ENCODE measurements around the gene ATRNL1.
"Not testable (repeated sequence)": the region's sequence is repeated elsewhere in the genome, so short reads cannot be mapped to it uniquely, and the experiment has no call there.

The ATRNL1 gene

GRCh38 chr10:115525141-115525540, 432.0 kb downstream of the ATRNL1 start:
- no peak for DNase-seq
- Histone ChIP-seq H3K9me3 (ENCODE audit: insufficient read depth, low read length, severe bottlenecking) (no peaks in the 10 kb centered on the region), H3K27ac (ENCODE audit: low read length) (no peak overlapping the region), H3K4me3 (ENCODE audit: low read depth in 1 of 2, low read length in 2 of 2) (no peak overlapping the region), H3K27me3 (ENCODE audit: insufficient read depth, low read length, poor library complexity) (no peaks in the 10 kb centered on the region), H3K9ac (ENCODE audit: low read depth, low read length) (no peak overlapping the region), H3K4me2 (ENCODE audit: insufficient read depth, low read length) (no peak overlapping the region), H4K20me1 (ENCODE audit: insufficient read depth, low read length) (no peaks in the 10 kb centered on the region), H3K79me2 (ENCODE audit: insufficient read depth, low read length) (no peaks in the 10 kb centered on the region), H3K36me3 (ENCODE audit: insufficient read depth, low read length) (no peaks in the 10 kb centered on the region), H3K4me1 (ENCODE audit: insufficient read depth, low read length) (no peaks in the 10 kb centered on the region), H2AFZ (ENCODE audit: low read depth, low read length) (no peak overlapping the region)
- ATAC-seq (ENCODE audit: insufficient read depth, low read depth) = no peak
- TF ChIP-seq EZH2 (IDR thresholded peaks at IDR 0.05; ENCODE audit: borderline replicate concordance, low read depth, low read length, severe bottlenecking) = no peak

- not testable (repeated sequence) for H2AFZ ChIP-seq (ENCODE audit: low read depth, low read length); H3K4me2 ChIP-seq (ENCODE audit: insufficient read depth, low read length); DNase-seq; H3K27me3 ChIP-seq (ENCODE audit: insufficient read depth, low read length, poor library complexity); H3K9me3 ChIP-seq (ENCODE audit: insufficient read depth, low read length, severe bottlenecking); H3K27ac ChIP-seq (ENCODE audit: low read length); ATAC-seq (ENCODE audit: insufficient read depth, low read depth); H3K36me3 ChIP-seq (ENCODE audit: insufficient read depth, low read length); H3K79me2 ChIP-seq (ENCODE audit: insufficient read depth, low read length); H3K4me1 ChIP-seq (ENCODE audit: insufficient read depth, low read length); H3K4me3 ChIP-seq (ENCODE audit: low read depth in 1 of 2, low read length in 2 of 2); H3K9ac ChIP-seq (ENCODE audit: low read depth, low read length); H4K20me1 ChIP-seq (ENCODE audit: insufficient read depth, low read length)
Observed at GRCh38 chr10:115527682-115528081, 434.5 kb downstream of the ATRNL1 start.

DNA sequence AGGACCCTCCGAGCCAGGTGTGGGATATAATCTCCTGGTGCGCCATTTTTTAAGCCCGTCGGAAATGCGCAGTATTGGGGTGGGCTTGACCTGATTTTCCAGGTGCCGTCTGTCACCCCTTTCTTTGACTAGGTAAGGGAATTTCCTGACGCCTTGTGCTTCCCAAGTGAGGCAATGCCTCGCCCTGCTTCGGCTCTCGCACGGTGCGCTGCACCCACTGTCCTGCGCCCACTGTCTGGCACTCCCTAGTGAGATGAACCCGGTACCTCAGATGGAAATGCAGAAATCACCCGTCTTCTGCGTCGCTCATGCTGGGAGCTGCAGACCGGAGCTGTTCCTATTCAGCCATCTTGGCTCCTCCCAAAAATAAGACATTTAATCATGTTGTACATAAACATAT, 443.2 kb downstream of the ATRNL1 start:
- not testable (repeated sequence) for H3K36me3 ChIP-seq (ENCODE audit: insufficient read depth, low read length); H3K4me2 ChIP-seq (ENCODE audit: insufficient read depth, low read length); H2AFZ ChIP-seq (ENCODE audit: low read depth, low read length); H4K20me1 ChIP-seq (ENCODE audit: insufficient read depth, low read length); H3K9ac ChIP-seq (ENCODE audit: low read depth, low read length); H3K79me2 ChIP-seq (ENCODE audit: insufficient read depth, low read length); ATAC-seq (ENCODE audit: insufficient read depth, low read depth); H3K27me3 ChIP-seq (ENCODE audit: insufficient read depth, low read length, poor library complexity); H3K4me3 ChIP-seq (ENCODE audit: low read depth in 1 of 2, low read length in 2 of 2); H3K9me3 ChIP-seq (ENCODE audit: insufficient read depth, low read length, severe bottlenecking); DNase-seq; H3K4me1 ChIP-seq (ENCODE audit: insufficient read depth, low read length); H3K27ac ChIP-seq (ENCODE audit: low read length)

DNA sequence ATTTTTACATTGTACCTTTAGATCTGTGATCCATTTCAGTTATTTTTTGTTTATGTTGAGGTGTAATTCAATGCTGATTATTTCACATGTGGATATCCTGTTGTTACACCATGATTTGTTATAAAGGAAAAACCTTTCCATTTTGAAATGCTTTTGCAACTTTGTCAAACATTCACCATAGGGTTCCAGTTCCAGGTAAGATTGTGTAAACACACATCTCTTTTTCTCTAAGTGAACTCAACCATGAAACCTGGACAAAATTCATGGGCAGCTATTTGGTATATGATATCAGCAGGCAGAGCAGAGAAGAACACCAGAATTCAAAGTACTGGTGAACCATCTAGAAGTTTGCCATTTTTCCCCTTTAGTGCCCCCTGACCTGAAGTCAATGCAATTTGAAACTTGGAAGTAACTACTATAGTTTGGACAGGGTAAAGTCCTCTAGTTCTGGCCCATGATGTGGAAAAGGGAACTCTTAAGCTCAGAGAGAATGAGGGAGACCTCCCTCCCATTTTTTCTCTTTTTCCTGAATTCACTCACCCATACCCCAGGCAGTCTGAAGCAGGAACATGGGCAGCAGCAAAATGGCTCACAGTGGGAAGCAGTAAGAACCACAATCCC, 446.1 kb downstream of the ATRNL1 start:
- Histone ChIP-seq H3K27me3 (ENCODE audit: insufficient read depth, low read length, poor library complexity) (no peaks in the 10 kb centered on the region), H3K36me3 (ENCODE audit: insufficient read depth, low read length) (no peaks in the 10 kb centered on the region), H3K27ac (ENCODE audit: low read length) (no peak overlapping the region), H3K9ac (ENCODE audit: low read depth, low read length) (no peak overlapping the region), H3K9me3 (ENCODE audit: insufficient read depth, low read length, severe bottlenecking) (no peaks in the 10 kb centered on the region), H2AFZ (ENCODE audit: low read depth, low read length) (no peak overlapping the region), H3K4me2 (ENCODE audit: insufficient read depth, low read length) (no peak overlapping the region), H3K4me1 (ENCODE audit: insufficient read depth, low read length) (no peaks in the 10 kb centered on the region), H3K4me3 (ENCODE audit: low read depth in 1 of 2, low read length in 2 of 2) (no peak overlapping the region), H3K79me2 (ENCODE audit: insufficient read depth, low read length) (no peaks in the 10 kb centered on the region), H4K20me1 (ENCODE audit: insufficient read depth, low read length) (no peaks in the 10 kb centered on the region)
- no peak for DNase-seq
- TF ChIP-seq EZH2 (IDR thresholded peaks at IDR 0.05; ENCODE audit: borderline replicate concordance, low read depth, low read length, severe bottlenecking) = no peak
- no peak for TF ChIP-seq CTCF (IDR thresholded peaks at IDR 0.05; ENCODE audit: borderline replicate concordance, extremely low read depth, low read length, poor library complexity, severe bottlenecking)
- ATAC-seq (ENCODE audit: insufficient read depth, low read depth) = no peak

GRCh38 chr10:115555887-115556402, 462.8 kb downstream of the ATRNL1 start:
- no peaks in the 10 kb centered on the region for H3K79me2 ChIP-seq (ENCODE audit: insufficient read depth, low read length)
- no peak overlapping the region for H3K4me2 ChIP-seq (ENCODE audit: insufficient read depth, low read length)
- no peak overlapping the region for H3K27ac ChIP-seq (ENCODE audit: low read length)
- H3K4me3 ChIP-seq (ENCODE audit: low read depth in 1 of 2, low read length in 2 of 2) = no peak overlapping the region
- H3K27me3 ChIP-seq (ENCODE audit: insufficient read depth, low read length, poor library complexity) = no peaks in the 10 kb centered on the region
- no peak for ATAC-seq (ENCODE audit: insufficient read depth, low read depth)
- TF ChIP-seq EZH2 (IDR thresholded peaks at IDR 0.05; ENCODE audit: borderline replicate concordance, low read depth, low read length, severe bottlenecking) (no peak), CTCF (IDR thresholded peaks at IDR 0.05; ENCODE audit: borderline replicate concordance, extremely low read depth, low read length, poor library complexity, severe bottlenecking) (no peak)
- no peak for DNase-seq
- no peaks in the 10 kb centered on the region for H3K36me3 ChIP-seq (ENCODE audit: insufficient read depth, low read length)
- no peaks in the 10 kb centered on the region for H4K20me1 ChIP-seq (ENCODE audit: insufficient read depth, low read length)
- H2AFZ ChIP-seq (ENCODE audit: low read depth, low read length) = no peak overlapping the region
- H3K9me3 ChIP-seq (ENCODE audit: insufficient read depth, low read length, severe bottlenecking) = no peaks in the 10 kb centered on the region
- no peaks in the 10 kb centered on the region for H3K4me1 ChIP-seq (ENCODE audit: insufficient read depth, low read length)
- no peak overlapping the region for H3K9ac ChIP-seq (ENCODE audit: low read depth, low read length)
